ENCODE results near the gene DNHD1. TPM values are rescaled to one million over a fixed set of nuclear protein-coding genes. Genes with fewer than 3 reads are reported as not detected.
A peak's percentile ranks its signal among the peaks of the same experiment; 100 is the strongest.

The DNHD1 gene
- total RNA-seq, 1 donor from 2014 or later, result 2.3 TPM

- intact Hi-C loops (cut with DNase I), result loop anchor here (5.0 to 10.0 kb wide), 2 partner anchors 208 to 1385 kb away; partner anchors contain the start of genes EIF3F and SMPD1
Measured at GRCh38 chr11:6599881-6600390, 102.9 kb downstream of the DNHD1 start.

GRCh38 chr11:6601041-6601461 lies 104.0 kb downstream of the DNHD1 start:
- Histone ChIP-seq H3K9me3 (no peaks in the 10 kb centered on the region), H3K27me3 (no peaks in the 10 kb centered on the region), H3K27ac (no peak overlapping the region), H3K4me1 (peaks cover 9 to 26% of the 10 kb centered on the region in 2 donors), H3K4me3 (no peak overlapping the region), H3K36me3 (peaks cover 26 to 33% of the 10 kb centered on the region in 2 donors)
- no peak for TF ChIP-seq CTCF (IDR thresholded peaks at IDR 0.05)
- no peak for DNase-seq (ENCODE audit: low spot score in 2 of 2)
- intact Hi-C loops (cut with DNase I), result loop anchor here (5.0 to 10.0 kb wide), 2 partner anchors 209 to 1384 kb away; partner anchors contain the start of genes EIF3F and SMPD1

More at GRCh38 chr11:6599881-6600390, 102.9 kb downstream of the DNHD1 start:
- Histone ChIP-seq H3K27me3 (no peaks in the 10 kb centered on the region), H3K36me3 (peaks cover 26 to 42% of the 10 kb centered on the region in 2 donors), H3K4me1 (peaks cover 9 to 26% of the 10 kb centered on the region in 2 donors), H3K27ac (no peak overlapping the region), H3K9me3 (no peaks in the 10 kb centered on the region), H3K4me3 (no peak overlapping the region)
- no peak for TF ChIP-seq CTCF (IDR thresholded peaks at IDR 0.05)
- DNase-seq (ENCODE audit: low spot score in 2 of 2), result no peak

DNA sequence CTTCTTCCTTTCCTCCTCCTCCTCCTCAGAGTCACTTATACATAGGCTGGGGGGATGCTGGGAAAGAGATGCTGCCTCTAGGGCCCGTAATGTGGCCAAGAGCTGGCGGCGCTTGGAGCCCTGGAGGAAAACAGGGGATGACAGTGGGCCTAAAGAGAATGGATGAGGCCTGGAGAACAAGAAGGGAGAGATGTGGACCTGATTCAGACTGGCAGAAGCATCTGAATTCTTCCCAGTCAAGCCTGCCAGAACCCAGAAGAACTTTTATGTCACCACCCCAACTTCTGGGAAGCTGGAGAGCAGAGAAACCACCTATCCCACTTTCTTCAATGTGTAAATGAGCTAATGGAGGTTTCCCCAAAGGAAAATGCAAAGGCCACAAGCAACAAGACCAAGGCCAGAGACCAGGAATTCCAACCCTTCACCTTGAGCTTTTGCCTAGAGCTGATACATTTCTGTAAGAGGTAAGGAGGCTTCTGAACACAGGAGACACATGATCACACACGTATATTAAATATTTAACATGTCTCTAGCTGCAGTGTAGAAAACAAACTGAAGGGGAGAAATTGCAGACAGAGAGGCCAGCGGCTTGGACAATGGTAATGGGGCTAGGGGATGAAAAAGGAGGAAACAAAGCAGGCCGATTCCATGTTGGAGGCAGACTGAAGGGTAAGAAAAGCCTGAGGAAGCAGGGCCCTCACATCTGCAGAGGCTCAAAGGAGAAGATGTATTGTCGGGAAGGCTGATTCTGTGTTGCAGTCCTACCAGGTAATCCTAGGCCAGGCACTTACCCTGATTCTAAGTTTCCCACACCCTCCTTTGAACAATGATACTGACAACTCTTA lies 105.2 kb downstream of the DNHD1 start:
- intact Hi-C loops (cut with DNase I), result loop anchor here (2.0 to 10.0 kb wide), 3 partner anchors 72 to 1382 kb away; partner anchors contain the start of genes EIF3F and SMPD1
- no peak for DNase-seq (ENCODE audit: low spot score in 2 of 2)

DNA sequence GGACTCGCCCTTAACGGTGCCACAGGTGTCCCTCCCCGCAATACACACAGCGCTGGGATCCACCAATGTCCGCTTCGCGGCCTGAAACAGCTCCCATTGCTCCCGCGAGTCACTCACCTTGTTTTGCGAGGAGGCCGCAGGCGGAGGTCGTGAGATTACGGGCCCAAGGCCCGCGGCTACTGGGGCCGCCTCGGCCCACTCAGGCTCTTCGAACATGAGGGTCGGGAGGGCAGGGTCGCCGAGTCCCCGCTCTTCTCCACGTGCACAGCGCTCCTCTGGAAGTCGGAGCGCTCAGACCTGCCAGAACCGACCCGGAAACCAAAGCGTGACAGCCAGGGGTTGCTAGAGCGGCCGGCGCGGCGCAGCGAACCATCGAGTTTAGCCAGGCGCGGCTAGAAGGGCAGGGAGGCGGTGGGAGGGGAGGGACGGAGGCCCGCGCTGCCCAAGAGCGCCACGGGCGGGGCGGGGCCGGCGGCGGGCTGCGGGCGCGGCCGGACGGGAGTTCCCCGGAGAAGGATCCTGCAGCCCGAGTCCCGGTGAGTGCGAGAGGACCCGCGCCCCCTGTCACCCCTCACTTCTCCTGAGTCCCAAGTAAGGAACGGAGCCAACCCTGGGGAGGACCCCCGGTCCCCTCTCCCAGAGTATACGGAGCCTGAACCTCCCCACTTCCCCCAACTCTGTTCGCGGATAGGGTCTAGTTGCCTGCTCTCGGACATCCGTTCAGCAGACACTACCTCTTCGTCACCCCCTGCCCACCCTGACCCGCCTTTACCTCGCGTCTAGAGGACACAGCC lies 106.4 kb downstream of the DNHD1 start, which contains the start of the genes ILK and RRP8:
TSS of gene ILK (plus strand) at position 488 of the 794 bp plus-strand sequence. CDS start 498 bp downstream, outside the sequence.
TSS of gene RRP8 (minus strand) at position 330 of the 794 bp plus-strand sequence. CDS start at position 216, 114 bp downstream.
- Histone ChIP-seq H3K9me3 (no peaks in the 10 kb centered on the region), H3K4me1 (peaks cover 25 to 34% of the 10 kb centered on the region in 2 donors), H3K36me3 (peaks cover 32 to 37% of the 10 kb centered on the region in 2 donors), H3K27ac (peak within 1 kb of the TSS; percentile 95 to 97), H3K27me3 (no peaks in the 10 kb centered on the region), H3K4me3 (peak within 1 kb of the TSS; percentile 64 to 92)
- TF ChIP-seq CTCF (IDR thresholded peaks at IDR 0.05), result peak in 1 of 3 experiments; percentile 40
- intact Hi-C loops (cut with DNase I), result loop anchor here (1.0 to 10.0 kb wide), 4 partner anchors 73 to 1381 kb away; partner anchors contain the start of genes EIF3F, MRPL17 and SMPD1
- peak; percentile 59 to 95 for DNase-seq (ENCODE audit: low spot score in 2 of 2)

More for the DNA sequence above, 105.2 kb downstream of the DNHD1 start:
- Histone ChIP-seq H3K36me3 (peaks cover 26 to 32% of the 10 kb centered on the region in 2 donors), H3K9me3 (no peaks in the 10 kb centered on the region), H3K27ac (peak overlapping the region in 1 of 2 donors; percentile 95), H3K27me3 (no peaks in the 10 kb centered on the region), H3K4me1 (peaks cover 15 to 23% of the 10 kb centered on the region in 2 donors), H3K4me3 (peak overlapping the region; percentile 64 to 92)
- no peak for TF ChIP-seq CTCF (IDR thresholded peaks at IDR 0.05)

Data from ascending aorta (tissue), 2 donors.